ENCODE data around the gene ELL. TPM values are rescaled to one million over a fixed set of nuclear protein-coding genes. Genes with fewer than 3 reads are reported as not detected.

Gene ELL
- total RNA-seq, 1 experiment from 2014 or later: 17.3 TPM

- TF ChIP-seq PRDM15 (CRISPR knock-in tag; IDR thresholded peaks at IDR 0.05) (no peak), NR3C1 (CRISPR knock-in tag; conservative IDR thresholded peaks at IDR 0.05; ENCODE audit: low read depth) (no peak), ERG (CRISPR knock-in tag; IDR thresholded peaks at IDR 0.05) (no peak)
Observed at GRCh38 chr19:18476507-18477041, 45.3 kb downstream of the ELL start (continued).

GRCh38 chr19:18475762-18476331 is 46.0 kb downstream of the ELL start:
- POLR2A ChIA-PET: no interaction called here
- CTCF ChIA-PET: interaction anchor here (0.8 to 2.3 kb wide), 4 partner anchors 11 to 301 kb away, joined by 3 to 9 read pairs (median 6); no protein-coding TSS in a partner anchor
- ATAC-seq (no peak), DNase-seq (ENCODE audit: low spot score) (no peak)
- Mint-ChIP-seq H3K4me3 (no peak overlapping the region), H3K9me3 (no peaks in the 10 kb centered on the region), H3K27me3 (ENCODE audit: low read depth) (no peaks in the 10 kb centered on the region), H3K36me3 (no peaks in the 10 kb centered on the region), H3K27ac (peak overlapping the region; percentile 42; the same call in 1 of the 2 replicates), H3K4me1 (peaks cover 28% of the 10 kb centered on the region)
- TF ChIP-seq MLX (CRISPR knock-in tag; IDR thresholded peaks at IDR 0.05) (no peak), USF1 (CRISPR knock-in tag; IDR thresholded peaks at IDR 0.05) (no peak), RORB (CRISPR knock-in tag; IDR thresholded peaks at IDR 0.05) (no peak), ETV6 (CRISPR knock-in tag; IDR thresholded peaks at IDR 0.05) (no peak), ZBTB43 (CRISPR knock-in tag; IDR thresholded peaks at IDR 0.05) (no peak), ARID4B (CRISPR knock-in tag; IDR thresholded peaks at IDR 0.05; ENCODE audit: borderline replicate concordance) (no peak), ZSCAN18 (CRISPR knock-in tag; IDR thresholded peaks at IDR 0.05) (no peak), ZNF532 (CRISPR knock-in tag; IDR thresholded peaks at IDR 0.05; ENCODE audit: borderline replicate concordance) (no peak)
